ENCODE data around the gene SCAI.
"Not testable (repeated sequence)": the region's sequence is repeated elsewhere in the genome, so short reads cannot be mapped to it uniquely, and the experiment has no call there.

Gene SCAI

DNA sequence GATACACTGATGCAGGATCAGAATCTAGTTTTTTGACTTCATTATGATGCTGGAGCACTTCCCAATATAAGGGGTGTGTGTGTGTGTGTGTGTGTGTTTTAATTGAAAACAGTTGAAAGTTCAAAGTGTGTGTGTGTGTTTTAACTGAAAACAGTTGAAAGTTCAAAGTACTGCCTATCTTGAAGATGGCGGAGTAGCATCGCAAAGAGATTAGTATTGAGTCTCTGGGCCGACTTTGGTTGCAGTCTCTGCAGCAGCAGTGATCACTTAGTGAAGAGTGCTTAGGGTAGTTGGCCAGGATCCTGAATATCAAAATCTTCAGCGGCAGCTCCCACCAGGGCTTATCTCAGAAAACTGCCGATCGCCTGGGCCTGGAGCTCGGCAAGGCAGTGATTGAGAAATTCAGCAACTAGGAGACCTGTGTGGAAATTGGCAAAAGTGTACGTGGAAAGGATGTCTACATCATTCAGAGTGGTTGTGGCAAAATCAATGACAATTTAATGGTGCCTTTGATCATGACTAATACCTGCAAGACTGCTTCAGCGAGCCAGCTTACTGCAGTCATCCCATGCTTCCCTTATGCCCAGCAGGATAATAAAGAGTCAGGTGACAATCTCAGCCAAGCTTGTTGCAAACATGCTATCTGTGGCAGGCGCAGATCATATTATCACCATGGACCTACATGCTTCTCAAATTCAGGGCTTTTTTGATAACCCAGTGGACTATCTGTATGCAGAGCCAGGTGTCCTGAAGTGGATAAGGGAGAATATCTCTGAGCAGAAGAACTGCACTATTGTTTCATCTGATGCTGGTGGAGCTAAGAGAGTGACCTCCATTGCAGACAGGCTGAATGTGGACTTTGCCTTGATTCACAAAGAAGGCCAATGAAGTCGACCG lies 7.3 kb upstream of the SCAI start:
- no peak for DNase-seq (ENCODE audit: extremely low read depth in 1 of 2, low read depth in 1 of 2)

DNA sequence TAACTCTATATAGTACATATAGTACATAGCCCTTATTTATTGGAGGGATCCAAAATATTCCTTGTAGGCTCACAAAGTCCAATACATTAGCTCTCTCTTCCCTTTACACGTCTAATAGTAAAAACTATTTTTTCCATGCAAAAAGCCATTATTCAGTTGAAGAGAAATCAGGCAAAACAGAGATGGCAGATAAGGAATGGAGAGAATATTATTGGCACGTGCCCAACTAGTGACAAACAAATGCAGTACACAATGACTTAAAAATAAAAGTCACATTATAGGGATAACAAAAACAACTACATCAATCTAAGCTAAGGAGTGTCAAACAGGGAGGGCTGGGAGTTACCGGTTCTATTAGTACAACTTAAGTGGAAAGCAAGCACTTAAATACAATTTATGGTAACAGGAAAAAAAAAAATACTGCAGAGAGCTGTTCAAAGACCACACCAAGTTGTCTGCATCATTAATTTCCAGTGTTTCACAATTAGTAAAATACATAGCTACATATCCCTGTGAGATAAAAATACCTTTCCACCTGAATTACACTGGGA lies 4.1 kb upstream of the SCAI start:
- no peak for DNase-seq (ENCODE audit: extremely low read depth in 1 of 2, low read depth in 1 of 2)

DNA sequence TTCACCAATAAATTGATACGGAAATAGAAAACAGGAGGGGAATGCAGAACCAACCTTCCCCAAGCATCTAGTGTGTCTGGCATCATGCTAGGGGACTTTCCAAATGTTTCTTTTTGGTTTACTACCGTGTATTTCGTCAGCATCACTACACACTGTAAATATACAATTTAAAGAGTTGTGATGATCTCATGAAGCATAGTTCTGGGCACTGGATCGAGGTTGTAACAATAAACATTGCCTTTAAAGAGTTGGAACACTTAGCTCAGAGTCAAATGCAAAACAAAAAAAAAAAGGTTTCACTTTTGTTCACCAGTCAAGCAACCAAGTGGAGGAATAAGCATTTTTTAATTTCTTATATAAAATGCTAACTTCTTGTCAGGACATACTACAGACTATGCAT lies 2.9 kb upstream of the SCAI start:
- DNase-seq (ENCODE audit: extremely low read depth in 1 of 2, low read depth in 1 of 2), result no peak

DNA sequence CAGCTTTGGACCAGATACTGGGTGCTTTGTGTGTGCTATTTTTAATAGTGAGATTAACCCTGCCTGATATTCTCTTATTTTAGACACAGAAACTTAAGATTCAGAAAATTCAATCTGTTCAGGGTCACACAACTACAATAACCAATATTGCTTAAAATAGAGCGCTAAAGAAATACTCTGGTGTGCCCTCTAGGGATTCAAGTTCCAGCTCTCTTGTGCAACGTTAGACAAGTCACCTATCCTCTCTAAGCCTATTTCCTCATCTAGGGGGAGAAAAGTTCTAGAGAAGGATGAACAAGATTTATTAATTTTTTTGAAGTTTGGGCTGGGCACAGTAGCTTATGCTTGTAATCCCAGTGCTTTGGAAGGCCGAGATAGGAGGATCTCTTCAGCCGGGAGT lies 2.1 kb upstream of the SCAI start:
- no peak for DNase-seq (ENCODE audit: extremely low read depth in 1 of 2, low read depth in 1 of 2)

DNA sequence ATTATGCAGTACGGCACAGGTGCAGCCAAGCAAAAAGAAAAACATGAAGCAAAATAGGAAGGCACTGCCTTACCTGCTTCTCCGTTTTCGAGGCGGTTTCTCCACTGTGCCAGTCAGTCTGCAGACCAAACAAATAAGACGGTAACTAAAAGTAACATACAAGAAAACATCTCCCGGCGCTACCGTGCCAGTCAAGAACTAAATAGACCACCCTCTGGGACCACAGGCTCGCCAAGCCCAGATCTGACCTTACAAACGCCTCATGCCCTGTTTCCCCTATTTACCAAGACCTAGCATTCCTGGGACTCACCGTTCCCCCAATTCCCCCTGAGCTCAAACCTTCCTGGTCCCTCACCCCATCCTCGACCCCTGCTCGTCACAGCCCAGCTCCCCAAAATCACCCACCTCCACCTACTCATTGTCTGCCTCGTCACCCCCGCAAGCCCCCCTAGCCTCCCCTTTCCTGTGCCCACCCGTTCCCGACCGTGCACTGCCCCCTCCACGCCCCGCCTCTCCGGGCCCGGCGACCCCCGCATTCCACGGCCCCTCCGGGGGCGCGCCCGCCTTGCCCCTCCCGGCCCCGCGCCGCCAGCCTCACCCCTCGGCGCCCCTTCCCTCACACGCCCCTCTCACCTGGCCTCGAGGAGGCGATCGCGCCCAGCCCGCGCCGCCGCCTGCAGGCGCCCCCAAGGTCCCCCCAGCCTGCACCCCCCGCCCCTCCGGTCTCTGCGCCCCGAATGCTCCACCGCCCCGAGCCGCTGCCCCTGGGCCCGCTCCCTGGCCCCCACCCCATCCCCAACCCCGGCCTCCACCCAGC lies 560 bp downstream of the SCAI start:
- DNase-seq (ENCODE audit: extremely low read depth in 1 of 2, low read depth in 1 of 2), result no peak

DNA sequence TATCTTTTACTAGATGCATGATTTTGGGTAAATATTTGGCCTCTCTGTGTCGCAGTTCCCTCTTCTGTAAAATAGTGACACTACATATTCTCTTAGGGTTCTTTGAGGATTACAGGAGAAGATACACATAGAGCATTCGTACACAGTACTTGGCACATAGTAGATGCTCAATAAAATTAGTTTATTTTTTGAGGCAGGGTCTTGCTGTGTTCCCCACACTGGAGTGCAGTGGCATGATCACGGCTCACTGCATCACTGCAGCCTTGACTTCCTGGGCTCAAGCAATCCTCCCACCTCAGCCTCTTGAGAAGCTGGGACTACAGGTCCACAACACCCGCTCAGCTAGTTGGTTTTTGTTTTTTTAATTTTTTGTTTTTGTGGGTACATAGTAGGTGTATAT lies 1.6 kb downstream of the SCAI start:
- no peak for DNase-seq (ENCODE audit: extremely low read depth in 1 of 2, low read depth in 1 of 2)

DNA sequence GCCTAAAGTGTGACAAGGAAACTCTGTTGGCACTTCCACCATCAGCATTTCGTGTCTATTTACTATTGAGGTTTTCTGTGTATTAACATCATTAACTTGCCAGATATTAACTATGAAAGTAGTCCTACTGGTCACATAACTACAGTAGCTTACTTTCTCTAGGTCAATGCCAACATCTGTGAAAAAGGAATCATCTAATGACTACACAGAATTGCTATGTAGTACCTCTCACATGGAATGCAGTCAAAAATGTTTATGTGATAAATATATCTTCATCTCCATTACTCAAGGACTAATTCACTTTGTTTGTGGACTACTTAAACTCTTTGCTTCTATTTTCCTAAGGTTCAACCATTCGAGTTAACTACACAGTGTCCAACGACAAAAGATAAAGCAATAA lies 2.1 kb downstream of the SCAI start:
- no peak for DNase-seq (ENCODE audit: extremely low read depth in 1 of 2, low read depth in 1 of 2)

DNA sequence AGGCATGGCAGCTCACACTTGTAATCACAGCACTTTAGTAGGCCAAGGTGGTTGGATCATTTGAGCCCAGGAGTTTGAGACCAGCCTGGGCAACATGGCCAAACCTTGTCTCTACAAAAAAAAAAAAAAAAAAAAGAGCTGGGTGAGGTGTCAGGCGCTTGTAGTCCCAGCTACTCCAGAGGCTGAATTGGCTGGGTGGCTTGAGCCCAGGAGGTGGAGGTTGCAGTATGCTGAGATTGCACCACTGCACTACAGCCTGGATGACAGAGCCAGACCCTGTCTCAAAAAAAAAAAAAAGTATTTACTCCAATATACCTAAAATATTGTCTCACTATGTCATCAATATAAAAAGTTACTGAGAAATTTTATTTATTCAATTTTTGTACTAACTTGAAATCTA lies 2.8 kb downstream of the SCAI start:
- no peak for DNase-seq (ENCODE audit: extremely low read depth in 1 of 2, low read depth in 1 of 2)

DNA sequence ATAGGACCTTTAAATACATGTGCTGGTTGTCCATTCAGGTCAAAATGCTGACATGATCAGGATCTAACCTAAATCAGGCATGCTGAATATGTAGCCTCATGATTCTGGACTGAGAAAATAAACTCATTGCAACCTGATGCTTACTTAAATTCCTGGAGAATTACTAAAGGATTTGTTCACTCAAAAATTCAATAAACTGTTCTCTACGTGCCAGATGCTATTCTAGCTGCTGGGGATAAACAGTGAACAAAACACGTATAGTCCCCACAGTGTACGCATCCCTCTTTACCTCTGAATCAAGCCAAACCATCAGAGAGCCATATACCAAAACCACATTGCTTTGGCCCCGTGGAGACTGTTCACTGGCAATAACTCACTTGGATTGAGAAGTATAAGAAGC lies 6.1 kb downstream of the SCAI start:
- no peak for DNase-seq (ENCODE audit: extremely low read depth in 1 of 2, low read depth in 1 of 2)

DNA sequence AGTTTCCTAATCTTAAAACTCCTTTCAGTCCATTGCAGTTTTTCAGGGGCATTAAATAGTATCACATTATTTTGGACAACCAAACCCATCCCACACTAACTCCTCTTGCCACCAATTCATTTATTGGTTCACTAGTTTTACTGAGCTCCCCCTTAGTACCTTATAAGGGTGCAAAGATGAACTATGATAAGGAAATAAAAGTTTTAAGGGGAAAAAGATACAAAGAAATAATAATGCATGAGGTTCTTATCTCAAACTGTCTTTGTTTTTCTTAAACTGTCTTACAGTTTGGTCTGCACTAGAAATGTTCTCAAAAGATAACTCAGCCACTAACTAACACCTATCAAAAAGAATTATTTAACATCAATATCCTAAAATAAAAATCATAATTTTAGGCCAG lies 8.4 kb downstream of the SCAI start:
- no peak for DNase-seq (ENCODE audit: extremely low read depth in 1 of 2, low read depth in 1 of 2)

DNA sequence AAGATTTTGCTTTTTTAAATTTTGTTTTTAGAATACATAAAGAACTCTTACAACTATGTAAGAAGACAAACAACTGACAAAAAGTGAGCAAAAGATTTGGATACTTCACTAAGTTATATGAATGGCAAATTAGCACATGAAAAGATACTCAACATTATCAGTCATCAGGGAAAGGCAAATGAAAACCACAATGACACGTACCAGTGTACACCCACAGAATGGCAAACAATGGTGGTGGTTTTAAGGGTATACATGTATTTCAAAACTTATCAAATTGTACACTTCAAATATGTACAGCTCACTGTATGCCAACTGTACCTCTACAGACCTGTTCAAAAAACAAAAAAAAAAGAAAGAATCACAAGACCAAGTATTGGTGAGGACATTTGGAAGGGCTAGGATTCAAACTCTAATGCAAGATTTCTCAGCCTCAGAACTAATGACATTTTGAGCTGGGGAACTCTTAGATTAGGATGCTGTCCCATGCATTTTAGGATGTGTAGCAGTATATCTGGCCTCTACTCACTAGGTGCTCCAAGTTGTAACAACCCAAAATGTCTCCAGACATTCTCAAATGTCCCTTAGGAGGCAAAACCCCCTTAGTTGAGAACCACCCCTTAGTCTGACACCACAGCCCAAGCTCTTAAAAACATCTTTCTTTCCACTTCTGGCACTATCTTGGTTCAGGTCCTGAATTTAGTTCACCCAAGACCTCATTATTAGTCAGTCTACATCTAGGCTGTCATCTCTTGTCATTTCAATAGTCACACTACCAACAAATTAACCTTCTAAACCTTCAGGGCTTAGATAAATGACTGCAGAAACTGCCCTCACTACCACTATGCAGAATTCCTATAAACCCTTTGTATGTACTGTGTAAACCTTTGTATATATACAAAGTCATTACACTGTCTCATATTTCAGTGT lies 9.7 kb downstream of the SCAI start:
- no peak for DNase-seq (ENCODE audit: extremely low read depth in 1 of 2, low read depth in 1 of 2)

DNA sequence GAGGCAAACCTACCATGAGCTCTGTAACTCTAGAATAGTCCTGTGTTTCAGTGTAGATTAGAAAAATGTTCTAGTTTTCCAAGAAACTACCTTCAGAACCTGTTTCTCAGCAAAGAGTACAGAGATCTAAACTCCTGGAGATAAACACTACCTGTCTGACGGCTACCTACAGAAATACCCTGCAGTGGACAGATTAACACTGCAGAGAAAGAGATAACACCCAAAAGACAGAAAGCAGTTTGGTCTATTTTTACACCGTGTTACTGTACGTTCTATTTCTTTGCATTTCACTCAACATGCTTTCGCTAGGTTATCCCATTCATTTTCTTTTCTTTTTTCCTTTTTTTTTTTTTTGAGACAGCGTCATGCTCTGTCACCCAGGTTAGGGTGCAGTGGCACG lies 11.6 kb downstream of the SCAI start:
- no peak for DNase-seq (ENCODE audit: extremely low read depth in 1 of 2, low read depth in 1 of 2)

DNA sequence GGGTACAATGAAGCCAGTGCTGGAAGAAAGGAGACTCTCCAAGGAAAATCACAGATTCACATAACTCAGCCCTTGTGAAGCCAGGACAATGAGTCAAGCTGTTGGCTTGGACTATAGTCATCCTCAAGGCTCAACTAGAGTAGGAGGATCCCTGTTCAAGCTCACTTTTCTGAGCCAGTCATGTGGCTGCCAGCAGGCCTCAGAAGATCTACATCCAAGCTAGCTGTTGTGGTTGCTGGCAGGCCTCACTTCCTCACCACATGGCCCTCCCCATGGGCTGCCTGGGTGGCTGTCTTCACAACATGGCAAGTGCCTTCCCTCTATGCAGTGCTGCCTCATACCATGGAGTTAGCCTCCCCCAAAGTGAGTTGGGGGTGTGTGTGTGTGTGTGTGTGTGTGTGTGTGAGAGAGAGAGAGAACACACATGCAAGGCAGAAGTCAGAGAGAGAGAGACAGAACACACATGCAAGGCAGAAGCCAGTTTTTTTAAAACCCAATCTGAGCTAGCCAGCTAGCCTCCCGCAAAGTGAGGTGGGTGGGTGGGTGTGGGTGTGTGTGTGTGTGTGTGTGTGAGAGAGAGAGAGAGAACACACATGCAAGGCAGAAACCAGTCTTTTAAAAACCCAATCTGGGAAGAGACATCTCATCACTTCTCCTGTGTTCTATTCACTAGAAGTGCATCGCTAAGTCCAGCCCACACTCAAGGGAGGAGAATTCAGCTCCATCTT lies 17.1 kb downstream of the SCAI start:
- peak; percentile 49 to 77 for DNase-seq (ENCODE audit: extremely low read depth in 1 of 2, low read depth in 1 of 2)

DNA sequence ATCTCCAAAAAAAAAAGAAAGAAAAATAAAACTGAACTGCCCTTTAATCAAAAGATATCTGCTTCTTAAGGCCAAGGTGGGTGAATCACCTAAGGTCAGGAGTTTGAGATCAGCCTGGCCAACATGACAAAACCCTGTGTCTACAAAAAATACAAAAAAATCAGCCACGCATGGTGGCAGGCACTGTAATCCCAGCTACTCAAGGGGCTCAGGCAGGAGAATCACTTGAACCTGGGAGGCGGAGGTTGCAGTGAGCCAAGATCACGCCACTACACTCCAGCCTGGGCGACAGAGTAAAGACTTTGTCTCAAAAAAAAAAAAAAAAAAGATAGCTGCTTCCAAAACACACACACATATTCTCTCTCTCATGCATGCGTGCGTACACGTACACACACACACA lies 17.8 kb downstream of the SCAI start:
- DNase-seq (ENCODE audit: extremely low read depth in 1 of 2, low read depth in 1 of 2), result no peak

DNA sequence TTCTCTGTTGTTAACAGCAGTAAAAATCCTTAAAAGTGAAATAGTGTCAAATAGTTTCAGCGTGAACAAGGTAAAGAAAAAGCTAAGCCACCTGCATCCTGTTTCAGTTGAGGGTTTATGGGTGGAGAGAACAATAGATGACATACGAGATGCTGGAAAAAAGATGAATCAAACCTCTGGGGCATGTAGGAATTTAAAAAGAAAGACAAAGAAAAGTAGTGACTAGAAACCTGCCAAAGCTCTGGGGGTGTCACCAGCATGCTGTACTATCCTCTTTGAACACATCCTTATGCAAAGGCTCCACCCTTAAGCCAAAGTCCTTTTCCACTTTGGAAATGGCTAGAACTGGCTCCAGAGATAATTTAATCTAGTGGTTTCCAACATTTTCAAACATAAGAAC lies 22.2 kb downstream of the SCAI start:
- no peak for DNase-seq (ENCODE audit: extremely low read depth in 1 of 2, low read depth in 1 of 2)

DNA sequence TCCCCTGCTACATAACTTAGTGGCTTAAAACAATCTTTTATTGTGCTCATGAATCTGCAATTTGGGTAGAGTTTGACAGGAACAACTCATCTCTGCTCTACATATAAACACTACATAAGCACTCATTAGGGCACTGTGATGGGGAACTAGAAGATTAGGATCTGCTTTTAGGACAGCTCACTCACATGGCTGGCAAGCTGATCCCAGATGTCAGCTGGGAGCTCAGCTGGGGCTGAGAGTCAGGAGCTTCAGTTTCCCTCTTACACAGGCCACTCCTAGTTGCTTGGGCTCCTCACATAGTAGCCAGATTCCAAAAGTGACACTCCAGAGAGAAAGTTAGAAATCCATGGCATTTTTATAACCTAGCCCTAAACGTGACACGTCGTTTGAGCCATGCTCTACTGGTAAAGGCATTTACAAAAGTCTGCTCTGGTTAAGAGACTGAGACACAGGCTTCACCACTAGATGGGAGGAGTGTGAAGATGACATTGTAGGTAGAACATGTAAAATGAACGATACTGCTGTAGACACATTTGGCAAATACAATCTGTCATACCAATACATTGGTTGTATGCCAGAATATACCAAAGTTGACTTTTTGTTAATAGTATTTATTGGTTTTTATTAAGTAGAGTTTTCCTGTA lies 23.6 kb downstream of the SCAI start:
- no peak for DNase-seq (ENCODE audit: extremely low read depth in 1 of 2, low read depth in 1 of 2)

DNA sequence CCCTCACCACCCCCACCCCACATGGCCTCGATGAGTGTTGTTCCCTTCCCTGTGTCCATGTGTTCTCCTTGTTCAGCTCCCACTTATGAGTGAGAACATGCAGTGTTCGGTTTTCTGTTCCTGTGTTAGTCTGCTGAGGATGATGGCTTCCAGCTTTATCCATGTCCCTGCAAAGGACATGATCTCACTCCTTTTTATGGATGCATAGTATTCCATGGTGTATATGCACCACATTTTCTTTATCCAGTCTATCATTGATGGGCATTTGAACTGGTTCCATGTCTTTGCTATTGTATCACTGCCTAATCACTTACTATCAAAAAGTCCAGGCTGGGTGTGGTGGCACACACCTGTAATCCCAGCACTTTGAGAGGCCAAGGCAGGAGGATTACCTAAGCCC lies 24.6 kb downstream of the SCAI start:
- DNase-seq (ENCODE audit: extremely low read depth in 1 of 2, low read depth in 1 of 2), result not testable (repeated sequence)

DNA sequence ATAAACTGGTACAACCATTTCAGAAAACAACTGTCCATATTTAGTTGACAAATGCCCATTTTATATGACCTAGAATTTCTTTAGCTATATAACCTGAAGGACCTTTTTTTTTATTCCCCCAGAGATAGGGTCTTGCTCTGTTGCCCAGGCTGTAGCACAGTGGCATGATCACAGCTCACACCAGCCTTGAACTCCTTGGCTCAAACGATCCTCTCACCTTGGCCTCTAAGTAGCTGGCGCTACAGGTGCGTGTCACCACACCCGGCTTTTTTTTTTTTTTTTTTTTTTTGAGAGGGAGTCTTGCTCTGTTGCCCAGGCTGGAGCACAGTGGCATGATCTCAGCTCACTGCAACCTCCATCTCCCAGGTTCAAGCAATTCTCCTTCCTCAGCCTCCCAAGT lies 28.8 kb downstream of the SCAI start:
- DNase-seq (ENCODE audit: extremely low read depth in 1 of 2, low read depth in 1 of 2), result not testable (repeated sequence)

DNA sequence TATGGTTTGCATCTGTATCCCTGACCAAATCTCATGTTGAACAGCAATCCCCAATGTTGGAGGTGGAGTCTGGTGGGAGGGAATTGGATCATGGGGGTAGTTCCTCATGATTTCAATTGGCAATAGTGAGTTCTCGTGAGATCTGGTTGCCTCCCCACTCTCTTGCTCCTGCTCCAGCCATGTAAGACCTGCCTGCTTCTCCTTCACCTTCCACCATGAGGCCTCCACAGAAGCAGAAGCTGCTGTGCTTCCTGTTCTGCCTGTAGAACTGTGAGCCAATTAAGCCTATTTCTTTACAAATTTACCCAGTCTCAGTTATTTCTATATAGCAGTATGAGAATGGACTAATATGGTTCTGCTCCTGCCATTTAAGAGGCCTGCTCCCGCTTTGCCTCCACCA lies 32.9 kb downstream of the SCAI start:
- no peak for DNase-seq (ENCODE audit: extremely low read depth in 1 of 2, low read depth in 1 of 2)

DNA sequence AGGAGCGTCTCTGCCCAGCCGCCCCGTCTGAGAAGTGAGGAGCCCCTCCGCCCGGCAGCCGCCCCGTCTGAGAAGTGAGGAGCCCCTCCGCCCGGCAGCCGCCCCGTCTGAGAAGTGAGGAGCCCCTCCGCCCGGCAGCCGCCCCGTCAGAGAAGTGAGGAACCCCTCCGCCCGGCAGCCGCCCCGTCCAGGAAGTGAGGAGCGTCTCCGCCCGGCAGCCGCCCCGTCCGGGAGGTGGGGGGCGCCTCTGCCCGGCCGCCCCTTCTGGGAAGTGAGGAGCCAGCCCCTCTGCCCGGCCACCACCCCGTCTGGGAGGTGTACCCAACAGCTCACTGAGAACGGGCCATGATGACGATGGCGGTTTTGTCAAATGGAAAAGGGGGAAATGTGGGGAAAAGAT lies 34.8 kb downstream of the SCAI start:
- not testable (repeated sequence) for DNase-seq (ENCODE audit: extremely low read depth in 1 of 2, low read depth in 1 of 2)
